ENCODE measurements around the gene OGFR.

DNA sequence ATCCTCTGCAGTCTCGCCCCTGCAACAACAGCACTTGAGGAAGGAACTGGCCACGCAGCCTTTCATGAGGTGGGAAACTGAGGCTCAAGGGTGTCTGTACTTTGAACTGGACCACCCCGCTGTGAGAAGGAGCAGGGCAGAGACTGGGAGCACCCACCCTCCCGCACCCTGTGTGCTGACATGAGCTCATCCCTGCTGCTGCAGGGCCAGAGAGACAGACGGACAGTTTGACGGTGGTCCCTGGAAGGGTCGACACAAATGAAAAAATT lies 25.3 kb upstream of the OGFR start:
- TF ChIP-seq, protein P1, sequence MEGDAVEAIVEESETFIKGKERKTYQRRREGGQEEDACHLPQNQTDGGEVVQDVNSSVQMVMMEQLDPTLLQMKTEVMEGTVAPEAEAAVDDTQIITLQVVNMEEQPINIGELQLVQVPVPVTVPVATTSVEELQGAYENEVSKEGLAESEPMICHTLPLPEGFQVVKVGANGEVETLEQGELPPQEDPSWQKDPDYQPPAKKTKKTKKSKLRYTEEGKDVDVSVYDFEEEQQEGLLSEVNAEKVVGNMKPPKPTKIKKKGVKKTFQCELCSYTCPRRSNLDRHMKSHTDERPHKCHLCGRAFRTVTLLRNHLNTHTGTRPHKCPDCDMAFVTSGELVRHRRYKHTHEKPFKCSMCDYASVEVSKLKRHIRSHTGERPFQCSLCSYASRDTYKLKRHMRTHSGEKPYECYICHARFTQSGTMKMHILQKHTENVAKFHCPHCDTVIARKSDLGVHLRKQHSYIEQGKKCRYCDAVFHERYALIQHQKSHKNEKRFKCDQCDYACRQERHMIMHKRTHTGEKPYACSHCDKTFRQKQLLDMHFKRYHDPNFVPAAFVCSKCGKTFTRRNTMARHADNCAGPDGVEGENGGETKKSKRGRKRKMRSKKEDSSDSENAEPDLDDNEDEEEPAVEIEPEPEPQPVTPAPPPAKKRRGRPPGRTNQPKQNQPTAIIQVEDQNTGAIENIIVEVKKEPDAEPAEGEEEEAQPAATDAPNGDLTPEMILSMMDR (IDR thresholded peaks at IDR 0.05; ENCODE audit: extremely low read depth in 1 of 2, insufficient read depth in 1 of 2, low read depth in 1 of 2, low read length in 2 of 2), result no peak
- no peak for TF ChIP-seq MYC (IDR thresholded peaks at IDR 0.05; ENCODE audit: low read depth, low read length)
- no peak for TF ChIP-seq POLR2AphosphoS5 (IDR thresholded peaks at IDR 0.05; ENCODE audit: insufficient read depth, low read depth, low read length)
- no peak for TF ChIP-seq FOS (IDR thresholded peaks at IDR 0.05; ENCODE audit: borderline replicate concordance, insufficient read depth, low read length)
- no peak for TF ChIP-seq POLR2A (IDR thresholded peaks at IDR 0.05; ENCODE audit: low read depth, low read length)
- TF ChIP-seq EZH2 (IDR thresholded peaks at IDR 0.05; ENCODE audit: borderline replicate concordance, low read depth, low read length, severe bottlenecking), result no peak
